ENCODE data around the gene UAP1L1.

UAP1L1 gene

DNA sequence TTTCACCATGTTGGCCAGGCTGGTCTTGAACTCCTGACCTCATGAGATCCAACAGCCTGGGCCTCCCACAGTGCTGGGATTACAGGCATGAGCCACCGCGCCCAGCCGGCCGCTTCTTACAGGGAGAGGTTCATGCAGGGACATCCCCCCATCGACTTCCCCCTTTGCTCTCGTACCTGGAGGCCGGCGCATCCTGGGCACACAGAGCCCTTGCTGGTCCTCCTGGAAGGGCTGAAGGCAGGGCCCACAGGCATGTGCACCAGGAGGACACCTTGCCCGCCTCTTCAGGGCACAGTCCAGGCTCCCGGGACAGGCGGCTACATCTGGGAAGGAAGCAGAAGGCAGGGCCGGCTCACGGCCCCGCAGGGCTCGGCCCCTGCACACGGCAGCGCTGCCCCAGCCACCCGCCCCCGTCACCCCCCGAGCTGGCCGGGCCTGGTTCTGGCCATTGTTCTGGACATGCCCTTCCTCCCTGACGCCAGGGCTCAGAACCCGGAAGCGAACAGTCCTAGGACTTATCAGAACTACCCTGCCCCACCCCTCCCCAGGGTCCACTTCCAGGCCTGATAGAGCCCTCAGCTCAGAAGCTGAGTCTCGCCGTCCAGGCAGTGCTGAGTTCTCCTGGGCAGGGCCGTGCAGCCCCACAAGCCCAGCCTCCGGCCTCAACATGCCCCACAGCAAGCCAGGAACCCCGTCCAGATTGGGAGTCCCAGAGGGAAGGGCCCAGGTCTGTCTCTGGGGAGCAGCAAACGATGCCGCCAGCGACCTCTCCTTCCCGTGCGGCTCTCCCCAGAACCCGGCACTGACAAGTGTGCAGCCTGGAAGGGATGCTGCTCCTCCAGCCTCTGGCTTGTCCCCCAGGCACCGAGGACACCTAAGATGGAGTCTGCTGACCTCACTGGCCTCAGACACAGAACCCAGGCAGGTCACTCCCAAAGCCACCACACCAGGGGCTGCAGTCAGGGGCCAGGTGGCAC, 34.3 kb upstream of the UAP1L1 start:
- no peak for DNase-seq (ENCODE audit: low read depth in 2 of 2)

DNA sequence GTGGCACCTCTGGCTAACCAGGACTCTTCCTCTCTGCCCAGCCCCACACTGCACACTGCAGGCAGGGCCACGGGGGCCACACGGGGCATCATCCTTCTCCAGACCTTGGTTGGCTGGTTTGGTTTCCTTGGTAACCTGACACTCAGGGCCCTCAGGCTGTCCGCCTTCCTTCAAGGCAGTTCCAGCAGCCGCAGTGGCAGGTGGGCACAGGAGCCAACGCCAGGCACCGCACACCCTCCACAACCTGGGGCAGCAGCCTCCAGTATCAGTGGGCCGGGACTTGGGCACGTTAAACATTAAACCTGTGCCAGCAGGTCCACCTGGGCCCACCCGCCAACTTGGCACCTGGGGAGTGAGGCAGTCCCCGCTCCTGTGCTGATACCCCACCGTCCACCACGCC, 33.3 kb upstream of the UAP1L1 start:
- no peak for DNase-seq (ENCODE audit: low read depth in 2 of 2)

DNA sequence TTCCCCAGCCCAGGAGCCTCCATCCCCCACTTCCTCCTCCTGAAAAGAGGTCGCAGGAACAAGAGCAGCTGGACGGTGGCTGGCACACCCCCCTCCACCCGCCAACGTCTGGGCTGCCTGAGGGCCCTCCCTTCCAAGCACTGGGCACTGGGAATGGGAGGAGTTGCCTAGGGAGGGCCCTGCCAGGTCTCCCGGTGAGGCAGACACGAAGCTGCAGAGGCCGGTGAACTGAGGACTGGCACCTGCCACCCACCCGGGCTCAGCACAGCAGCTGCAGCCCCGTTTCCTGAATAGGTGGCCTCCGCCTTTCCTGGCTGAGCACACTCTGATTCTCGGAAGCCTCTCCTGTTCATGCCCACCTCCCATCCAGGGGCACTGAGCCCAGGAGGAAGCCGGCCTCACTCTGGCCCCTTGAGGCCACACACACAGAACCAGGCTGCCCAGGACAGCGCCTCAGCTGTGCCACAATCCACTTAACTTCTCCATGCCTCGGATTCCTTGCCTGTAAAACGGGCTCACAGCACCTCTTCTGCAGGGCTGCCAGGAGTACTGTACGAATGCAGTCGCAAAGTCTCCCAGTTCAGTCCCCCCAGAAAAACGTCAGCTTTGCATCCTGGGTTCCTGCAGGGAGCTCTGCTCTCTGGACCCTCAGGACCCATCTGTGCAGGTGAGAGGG, 32.7 kb upstream of the UAP1L1 start:
- no peak for DNase-seq (ENCODE audit: low read depth in 2 of 2)

DNA sequence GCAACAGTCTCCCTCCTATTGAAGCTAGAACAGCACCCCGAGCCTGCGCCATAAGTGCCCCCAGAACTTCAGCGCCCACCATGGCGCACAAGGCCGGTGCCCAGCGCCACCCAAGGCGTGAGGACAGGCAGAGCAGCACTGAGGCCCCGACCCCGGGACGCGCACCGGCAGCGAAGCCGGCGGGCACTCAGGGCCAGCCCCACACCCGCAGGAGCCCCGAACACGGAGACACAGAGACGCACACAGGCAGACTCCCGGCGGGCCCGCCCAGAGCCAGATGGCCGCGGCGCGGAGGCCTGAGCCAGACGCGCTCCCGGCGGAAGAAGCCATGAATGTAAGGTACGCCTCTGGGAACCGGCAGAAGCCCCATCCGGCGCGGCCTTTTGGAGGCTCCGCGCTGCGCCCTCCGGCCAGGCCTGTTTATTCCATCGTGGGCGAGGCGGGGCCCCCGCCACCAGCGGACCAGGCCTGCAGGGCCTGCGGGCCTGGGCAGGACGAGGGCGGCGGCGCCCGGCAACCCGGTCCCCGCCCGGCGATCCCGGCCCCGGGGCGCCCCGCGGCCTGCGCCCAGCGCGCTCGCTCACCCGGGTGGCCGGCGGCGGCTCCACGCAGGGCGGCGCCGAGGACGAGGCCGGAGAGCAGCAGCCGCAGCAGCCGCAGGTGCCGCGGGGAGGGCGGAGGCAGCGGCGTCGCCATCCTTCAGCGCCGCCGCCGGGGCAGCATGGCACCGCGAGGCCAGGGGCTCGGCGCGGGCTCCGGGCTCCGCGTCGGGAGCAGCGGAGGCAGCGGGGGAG, 31.8 kb upstream of the UAP1L1 start:
- no peak for DNase-seq (ENCODE audit: low read depth in 2 of 2)

DNA sequence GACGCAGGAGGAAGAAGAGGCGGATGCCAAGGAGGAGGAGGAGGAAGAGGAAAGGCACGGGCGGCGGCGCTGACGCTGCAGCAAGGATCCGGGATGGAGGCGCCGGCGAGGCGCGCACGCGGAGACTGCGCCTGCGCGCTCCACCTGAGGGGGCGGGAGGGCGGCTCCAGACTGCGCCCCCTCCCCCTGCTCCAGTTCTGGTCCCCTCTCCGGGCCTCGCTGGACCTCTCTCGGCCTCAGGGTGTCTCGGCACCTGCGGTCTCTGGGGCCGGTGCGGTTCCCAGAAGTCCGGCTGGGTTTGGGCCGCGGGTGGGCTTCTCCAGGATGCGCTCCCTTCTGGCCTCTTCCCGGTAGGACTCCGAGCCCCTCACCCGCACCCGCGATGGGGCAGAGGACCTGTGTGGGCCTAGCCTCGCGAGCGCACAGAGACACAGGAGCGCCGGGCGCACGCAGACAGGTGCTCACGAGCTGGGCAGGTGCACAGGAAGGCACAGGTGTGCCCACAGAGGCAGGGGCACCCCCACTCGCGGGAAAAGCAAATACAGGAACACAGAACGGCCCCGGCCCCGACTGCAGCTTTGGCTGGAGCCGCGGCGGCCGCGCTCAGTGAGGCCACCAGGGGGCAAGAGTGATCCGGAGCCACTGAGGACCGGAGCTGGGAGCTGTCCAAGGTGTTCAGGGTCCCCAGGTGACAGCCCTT, 31.1 kb upstream of the UAP1L1 start, which contains the start of gene NPDC1:
Gene NPDC1 (minus strand): TSS at position 90 of the 700 bp plus-strand sequence. CDS start 188 bp downstream, outside the sequence.
- peak; percentile 68 to 83 for DNase-seq (ENCODE audit: low read depth in 2 of 2)

GRCh38 chr9:137048655-137049543, 28.4 kb upstream of the UAP1L1 start:
- DNase-seq (ENCODE audit: low read depth in 2 of 2), result no peak

DNA sequence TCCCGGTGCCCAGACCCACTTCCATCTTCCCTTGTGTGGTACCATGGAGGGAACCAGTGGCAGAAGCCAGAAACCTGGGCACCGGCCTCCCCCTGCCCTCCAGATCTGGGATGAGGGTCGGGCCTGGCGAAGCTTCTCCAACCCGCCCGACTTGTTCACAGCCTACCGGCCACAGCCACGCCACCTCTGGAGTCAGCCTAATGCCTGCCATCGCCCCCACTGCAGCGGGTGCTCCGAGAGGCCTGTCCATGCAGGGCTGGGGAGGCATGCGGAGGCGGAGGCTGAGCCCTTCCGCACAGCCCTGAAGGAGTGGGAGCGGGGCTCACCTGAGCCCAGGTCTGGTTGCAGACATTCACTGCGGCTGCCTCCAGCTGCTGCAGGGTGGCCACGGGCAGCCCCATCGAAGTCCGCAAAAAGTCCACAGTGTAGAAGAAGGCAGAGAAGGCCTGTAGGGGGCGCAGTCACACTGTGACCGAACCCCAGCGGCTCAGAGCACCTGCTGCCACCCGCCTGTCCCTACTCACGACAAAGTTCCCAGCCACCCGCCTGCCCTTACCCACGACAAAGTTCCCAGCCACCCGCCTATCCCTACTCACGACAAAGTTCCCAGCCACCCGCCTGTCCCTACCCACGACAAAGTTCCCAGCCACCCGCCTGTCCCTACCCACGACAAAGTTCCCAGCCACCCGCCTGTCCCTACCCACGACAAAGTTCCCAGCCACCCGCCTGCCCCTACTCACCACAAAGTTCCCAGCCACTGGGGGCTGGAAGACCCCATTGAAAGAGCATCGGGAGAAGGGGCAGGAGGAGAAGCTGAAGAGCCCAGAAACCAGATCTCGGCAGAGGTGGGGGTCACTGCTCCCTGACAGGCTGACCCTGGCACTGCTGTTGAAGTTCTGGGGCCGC, 27.5 kb upstream of the UAP1L1 start:
- peak in 1 of 2 donors; percentile 62 for DNase-seq (ENCODE audit: low read depth in 2 of 2)

GRCh38 chr9:137050570-137050969, 26.7 kb upstream of the UAP1L1 start:
- no peak for DNase-seq (ENCODE audit: low read depth in 2 of 2)

DNA sequence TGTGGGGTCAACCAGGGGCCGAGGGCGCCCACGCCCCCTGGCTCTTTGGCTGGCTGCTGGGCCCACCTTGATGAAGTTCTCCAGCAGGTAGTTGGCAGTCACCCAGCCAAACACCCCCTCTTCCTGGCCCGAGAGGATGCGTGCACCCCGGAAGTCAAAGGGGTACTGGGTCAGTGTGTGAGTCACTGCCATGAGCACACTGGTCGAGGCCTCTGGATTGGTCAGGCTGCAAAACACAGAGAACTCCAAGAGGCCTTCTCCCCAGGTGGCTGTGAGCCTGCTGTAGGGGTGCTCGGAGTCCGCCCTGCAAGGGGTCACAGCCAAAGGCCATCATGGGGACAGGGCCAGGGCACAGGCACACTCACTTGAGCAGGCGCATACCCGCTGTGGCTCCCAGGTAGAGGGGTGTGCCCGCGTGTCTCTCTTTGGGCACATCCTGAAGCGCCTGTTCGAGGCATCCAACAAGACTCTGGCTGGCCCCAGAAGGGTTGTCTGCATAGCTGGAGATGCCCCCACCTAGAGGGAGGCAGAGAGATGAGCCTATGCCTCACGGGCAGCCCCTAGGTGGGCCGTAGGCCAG, 26.1 kb upstream of the UAP1L1 start:
- DNase-seq (ENCODE audit: low read depth in 2 of 2), result no peak

DNA sequence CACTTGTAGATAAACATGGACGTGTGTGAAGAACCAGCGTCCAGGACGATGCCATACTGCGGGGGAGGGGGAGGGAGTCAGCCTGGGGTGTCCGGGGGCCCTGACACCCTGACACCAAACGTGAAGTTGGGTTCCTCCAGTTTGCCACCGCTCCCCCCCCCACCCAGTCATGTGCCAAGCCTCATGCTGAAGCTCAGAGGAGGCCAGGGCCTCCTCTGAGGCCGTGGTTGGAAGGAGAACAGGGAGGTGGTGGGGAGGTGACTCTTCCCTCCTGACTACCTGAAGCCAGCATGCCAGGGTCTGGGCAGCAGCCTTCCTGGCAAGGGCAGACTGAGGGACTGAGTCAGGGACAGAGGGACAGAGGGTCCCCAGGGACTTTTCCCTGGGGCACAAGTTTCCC, 25.0 kb upstream of the UAP1L1 start:
- no peak for DNase-seq (ENCODE audit: low read depth in 2 of 2)

DNA sequence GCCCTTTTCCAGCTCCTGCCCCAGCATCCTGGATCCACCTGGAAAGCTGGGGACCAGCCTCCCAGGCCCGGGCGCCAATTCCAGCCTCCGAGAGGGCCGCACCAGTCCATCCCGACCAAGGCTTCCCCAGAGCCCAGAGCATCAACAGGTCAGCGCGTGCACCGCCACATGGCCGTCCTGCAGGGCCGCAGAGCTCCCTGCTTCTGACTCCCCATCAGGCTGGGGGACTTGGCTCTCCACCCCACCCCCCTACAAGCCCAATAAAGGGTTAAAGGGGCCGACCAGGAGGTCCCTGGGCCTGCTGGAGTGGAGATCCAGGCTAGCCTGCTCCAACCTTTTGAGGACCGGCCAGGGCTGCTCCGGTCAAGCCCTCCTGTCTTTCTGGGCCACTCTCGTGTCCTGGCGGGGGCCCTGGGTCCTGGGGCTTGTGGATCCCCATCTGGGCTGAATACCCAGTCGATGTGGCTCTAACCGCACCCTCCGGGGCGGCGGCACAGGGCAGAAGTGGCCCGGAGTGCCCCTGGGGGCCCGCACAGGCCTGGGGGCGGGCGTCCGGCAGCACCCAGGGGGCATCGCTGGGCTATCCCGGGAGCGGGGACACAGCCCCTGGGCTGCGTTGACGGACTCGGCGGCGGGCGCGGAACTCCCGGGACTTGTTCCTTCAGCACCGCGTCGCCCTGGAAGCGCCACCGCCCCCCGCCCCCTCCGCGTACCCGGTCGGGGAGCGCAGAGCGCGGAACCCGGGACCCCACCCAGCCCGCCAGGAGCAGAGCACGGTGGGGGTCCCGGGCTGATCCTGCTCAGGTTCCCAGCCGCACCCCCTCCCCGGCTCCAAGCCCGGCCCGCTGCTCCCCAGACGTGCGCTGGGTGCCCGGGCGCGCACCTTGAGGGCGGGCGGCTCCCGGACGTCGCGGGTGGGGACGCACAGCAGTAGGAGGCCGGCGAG, 24.0 kb upstream of the UAP1L1 start:
- no peak for DNase-seq (ENCODE audit: low read depth in 2 of 2)

GRCh38 chr9:137053944-137054931, 23.1 kb upstream of the UAP1L1 start, which contains the start of gene ENTPD2:
Gene ENTPD2, minus strand, starts transcription at chr9:137054061. Its CDS starts 64 bp downstream, at chr9:137053997.
- no peak for DNase-seq (ENCODE audit: low read depth in 2 of 2)

DNA sequence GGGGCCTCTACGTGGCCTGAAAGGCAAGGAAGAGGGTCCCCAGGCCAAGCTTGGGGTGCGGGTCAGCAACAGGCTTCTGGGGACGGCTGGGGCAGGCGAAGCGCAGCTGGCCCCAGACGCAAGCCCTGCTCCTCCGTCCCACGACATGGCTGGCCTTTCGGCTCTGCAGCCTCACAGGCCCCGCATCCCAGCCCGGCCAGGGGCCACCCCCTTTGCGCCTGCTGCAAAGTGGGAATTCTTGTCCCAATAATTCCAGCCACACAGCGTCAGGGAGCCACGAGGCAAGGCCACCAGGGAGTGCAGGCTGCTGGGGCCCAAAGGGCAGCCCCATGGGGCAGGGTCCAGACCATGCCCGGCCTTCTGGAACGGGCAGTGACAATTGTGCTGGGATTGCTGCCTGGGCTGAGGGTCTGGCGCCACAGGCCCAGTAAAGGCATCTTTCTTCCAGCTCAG, 22.4 kb upstream of the UAP1L1 start:
- no peak for DNase-seq (ENCODE audit: low read depth in 2 of 2)

DNA sequence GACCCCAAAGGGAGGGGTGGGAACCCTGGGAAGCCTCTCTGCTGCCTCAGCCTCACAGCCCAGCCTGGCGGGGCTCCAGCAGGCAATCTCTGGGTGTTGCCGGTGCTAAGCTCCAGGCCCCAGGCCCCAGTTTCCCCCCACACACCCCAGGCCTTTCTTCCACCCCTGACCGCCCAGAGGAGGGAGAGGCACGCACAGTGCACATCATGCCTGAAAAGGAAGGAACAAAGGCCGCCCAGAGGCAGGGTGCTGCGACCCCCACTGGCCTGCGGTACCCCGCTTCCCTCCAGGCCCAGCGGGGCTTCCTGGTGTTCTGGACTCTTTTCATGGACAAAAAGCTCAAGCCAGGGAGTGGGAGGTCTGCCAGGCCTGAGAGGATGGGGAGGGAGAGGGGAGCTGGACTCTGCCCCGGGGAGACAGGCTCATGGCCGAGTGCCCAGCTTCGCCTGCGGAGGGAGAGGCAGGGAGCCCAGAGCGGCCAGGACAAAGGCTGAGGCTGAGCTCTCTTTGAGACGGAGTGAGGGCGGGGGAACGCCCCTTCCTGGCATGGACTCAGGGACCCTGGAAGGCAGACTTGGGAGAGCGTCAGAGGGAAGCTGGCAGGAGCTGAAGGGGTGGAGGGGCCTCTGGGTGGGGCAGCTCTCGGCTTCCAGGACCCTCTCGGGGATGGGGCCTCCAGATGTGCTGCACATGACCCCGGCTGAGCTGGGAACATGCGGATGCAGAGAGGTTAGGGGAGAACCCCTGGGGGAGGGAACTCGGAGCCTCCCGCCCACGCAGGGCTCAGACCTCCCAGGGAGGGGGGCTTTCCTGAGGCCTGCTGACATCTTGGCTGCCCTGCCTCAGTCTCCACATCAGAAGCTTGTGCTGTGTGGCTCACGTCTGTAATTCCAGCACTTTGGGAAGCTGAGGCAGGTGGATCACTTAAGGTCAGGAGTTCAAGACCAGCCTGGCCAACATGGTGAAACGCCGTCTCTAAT, 21.6 kb upstream of the UAP1L1 start:
- DNase-seq (ENCODE audit: low read depth in 2 of 2), result no peak

All from stimulated activated CD4-positive, alpha-beta T cell treated with anti-CD3 and anti-CD28 coated beads, Interleukin-15, amount 100 ng/mL, for 48 hours (primary cell).